GM12864 (cell line): Measurements from ENCODE around the gene CBX8.

ENCODE experiments used
- DNase-seq: peaks from one replicate; pipeline ENCODE4 v3.0.0-alpha.2; 2011; ENCODE audit warnings: low read depth
- H3K4me3 ChIP-seq: 2 replicates; pipeline ENCODE4 v1.5.1; 2011; ENCODE audit warnings: mild to moderate bottlenecking, low read depth, low read length, control low read depth
- TF ChIP-seq, protein P1 (sequence below): IDR thresholded peaks from 2 replicates; pipeline ENCODE4 v1.5.1; 2011; ENCODE audit warnings: low read depth, mild to moderate bottlenecking, moderate library complexity, low read length, control low read depth, inconsistent platforms; ENCODE audit errors: missing control alignments

The CBX8 gene

DNA sequence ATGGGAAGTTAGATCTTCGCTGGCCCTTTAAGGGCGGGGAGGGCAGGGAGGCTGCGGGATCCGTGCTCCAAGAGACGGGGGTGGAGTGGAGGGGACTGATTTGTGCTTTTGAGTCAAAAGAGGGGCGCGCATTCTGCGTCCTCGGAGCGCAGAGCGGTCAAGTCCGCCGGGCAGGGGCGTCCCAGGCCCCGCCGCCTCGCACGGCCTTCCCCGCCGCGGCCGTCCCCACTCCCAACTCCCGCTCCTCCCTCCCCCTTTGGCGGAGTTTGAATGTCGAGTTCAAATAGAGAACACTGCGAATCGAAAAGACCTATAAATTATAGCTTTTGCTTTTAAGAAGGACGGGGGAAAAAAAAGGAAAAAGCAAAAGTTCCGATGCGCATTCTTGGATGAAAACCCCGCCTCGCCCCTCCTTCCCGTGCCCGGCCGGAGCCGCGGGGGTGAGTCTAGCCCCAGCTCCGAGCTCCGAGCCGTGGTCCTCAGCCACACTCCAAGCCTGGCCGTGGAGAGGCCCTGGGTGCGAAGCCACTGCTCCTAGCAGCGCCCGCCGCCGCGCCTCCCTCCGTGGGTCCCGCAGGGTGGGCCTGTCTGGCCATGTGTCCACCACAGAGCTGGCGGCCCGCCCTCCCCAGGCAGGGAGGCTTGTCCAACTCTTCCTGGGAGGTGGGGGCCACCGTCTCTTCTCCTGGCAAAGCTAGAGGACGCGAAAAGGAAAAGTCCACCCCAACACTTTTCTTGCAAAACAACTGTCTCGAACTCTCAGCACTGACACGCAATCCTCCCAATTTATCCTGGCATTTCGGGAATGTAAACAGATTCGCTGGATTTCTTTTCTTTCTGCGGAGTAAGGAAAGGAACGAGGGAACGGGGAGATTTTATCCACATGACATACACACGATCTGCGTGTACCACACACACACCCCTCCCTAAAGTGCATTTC, 3.6 kb downstream of the CBX8 start:
- TF ChIP-seq, protein P1, sequence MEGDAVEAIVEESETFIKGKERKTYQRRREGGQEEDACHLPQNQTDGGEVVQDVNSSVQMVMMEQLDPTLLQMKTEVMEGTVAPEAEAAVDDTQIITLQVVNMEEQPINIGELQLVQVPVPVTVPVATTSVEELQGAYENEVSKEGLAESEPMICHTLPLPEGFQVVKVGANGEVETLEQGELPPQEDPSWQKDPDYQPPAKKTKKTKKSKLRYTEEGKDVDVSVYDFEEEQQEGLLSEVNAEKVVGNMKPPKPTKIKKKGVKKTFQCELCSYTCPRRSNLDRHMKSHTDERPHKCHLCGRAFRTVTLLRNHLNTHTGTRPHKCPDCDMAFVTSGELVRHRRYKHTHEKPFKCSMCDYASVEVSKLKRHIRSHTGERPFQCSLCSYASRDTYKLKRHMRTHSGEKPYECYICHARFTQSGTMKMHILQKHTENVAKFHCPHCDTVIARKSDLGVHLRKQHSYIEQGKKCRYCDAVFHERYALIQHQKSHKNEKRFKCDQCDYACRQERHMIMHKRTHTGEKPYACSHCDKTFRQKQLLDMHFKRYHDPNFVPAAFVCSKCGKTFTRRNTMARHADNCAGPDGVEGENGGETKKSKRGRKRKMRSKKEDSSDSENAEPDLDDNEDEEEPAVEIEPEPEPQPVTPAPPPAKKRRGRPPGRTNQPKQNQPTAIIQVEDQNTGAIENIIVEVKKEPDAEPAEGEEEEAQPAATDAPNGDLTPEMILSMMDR: no peak
- DNase-seq: no peak
- H3K4me3 ChIP-seq: no peak overlapping the region

DNA sequence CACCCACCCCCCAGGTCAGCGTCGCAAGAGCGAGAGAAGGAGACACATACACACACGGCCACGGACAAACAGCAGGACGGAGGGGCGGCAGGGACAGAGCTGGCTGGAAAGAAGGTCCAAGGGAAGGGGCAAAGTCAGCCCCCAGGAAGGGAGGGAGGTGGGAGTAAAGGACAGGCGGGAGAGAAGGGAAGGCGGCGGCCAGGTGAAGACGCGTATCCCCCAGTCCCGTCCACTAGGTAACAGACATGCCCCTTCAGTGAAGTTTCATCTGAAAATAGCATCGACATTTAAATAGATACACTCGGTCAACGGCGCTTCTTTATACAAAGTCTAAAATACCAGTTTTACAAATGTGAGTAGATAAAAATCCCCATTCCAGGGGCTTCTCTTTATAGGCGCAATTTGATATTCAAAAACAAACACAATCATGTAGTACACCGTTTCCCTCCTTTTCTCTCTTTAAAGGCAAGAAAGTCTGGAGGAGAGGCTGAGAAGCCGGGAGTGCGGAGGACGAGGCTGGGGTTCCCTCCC, 4.5 kb downstream of the CBX8 start:
- no peak overlapping the region for H3K4me3 ChIP-seq
- DNase-seq: no peak
- TF ChIP-seq, protein P1: no peak

DNA sequence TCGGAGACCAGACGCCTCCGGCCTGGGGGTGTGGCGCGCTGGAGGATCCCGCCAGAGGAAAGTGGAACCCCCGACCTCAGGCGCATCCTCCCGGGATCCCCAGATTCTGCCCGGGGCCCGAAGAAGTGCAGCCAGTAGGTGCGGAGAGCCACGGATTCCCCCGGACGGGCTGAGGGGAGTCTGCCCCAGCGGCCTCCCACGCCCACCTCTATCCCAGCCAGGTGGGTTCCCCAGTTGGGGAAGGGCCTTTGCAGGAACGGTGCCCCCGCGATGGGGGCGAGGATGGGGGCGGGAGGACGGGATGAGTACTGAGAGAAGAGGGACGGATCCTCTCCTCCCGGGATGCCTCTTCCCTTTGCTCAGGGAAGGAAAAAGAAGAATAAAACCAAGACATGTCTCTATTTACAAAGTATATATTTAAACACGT, 5.1 kb downstream of the CBX8 start:
- TF ChIP-seq, protein P1: no peak
- H3K4me3 ChIP-seq: no peak overlapping the region
- no peak for DNase-seq

DNA sequence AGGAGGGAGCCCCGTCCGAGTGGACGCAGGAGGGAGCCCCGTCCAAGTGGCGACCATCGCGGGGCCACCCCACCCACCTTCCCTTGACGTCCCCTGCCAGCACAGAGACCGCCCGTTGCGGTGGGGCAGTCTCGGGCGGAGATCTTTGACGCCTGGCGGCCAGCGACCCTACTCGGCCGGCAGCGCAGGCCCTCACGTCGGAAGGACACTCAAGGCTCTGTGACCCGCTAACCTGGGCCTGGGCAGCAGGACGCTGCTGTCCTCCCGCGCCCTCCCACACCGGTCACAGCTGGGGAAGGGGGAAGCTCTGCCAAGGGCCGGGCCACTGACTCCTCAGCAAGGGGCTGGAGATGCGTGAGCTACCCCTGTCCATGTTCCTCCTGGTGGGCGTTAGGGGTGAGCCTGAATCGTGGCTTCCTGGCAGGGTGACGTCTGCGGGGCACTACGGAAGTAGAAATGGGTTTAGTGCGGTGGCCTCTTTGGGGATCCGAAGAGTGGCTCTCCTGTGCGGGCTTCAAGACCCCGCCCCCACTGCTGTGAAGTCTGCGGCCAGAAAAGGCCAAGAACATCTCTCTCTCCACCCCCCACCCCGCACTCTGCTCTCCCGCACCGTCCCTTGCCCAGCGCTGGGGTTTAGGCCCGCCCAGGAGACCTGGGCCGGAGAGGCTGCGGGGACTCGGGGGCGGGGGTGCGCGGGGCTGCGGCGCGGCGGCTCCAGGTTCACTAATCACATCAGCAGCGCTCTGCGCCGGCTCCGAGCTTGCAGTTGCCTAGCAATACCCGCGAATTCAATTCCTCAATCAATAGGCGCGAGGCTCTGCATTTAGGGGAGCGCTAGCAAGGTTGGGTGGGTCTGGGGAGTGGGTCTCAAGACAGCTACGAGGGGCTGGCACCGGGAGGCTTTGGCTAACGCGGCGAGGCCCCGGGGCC, 5.8 kb downstream of the CBX8 start:
- no peak overlapping the region for H3K4me3 ChIP-seq
- DNase-seq: no peak
- TF ChIP-seq, protein P1: no peak

DNA sequence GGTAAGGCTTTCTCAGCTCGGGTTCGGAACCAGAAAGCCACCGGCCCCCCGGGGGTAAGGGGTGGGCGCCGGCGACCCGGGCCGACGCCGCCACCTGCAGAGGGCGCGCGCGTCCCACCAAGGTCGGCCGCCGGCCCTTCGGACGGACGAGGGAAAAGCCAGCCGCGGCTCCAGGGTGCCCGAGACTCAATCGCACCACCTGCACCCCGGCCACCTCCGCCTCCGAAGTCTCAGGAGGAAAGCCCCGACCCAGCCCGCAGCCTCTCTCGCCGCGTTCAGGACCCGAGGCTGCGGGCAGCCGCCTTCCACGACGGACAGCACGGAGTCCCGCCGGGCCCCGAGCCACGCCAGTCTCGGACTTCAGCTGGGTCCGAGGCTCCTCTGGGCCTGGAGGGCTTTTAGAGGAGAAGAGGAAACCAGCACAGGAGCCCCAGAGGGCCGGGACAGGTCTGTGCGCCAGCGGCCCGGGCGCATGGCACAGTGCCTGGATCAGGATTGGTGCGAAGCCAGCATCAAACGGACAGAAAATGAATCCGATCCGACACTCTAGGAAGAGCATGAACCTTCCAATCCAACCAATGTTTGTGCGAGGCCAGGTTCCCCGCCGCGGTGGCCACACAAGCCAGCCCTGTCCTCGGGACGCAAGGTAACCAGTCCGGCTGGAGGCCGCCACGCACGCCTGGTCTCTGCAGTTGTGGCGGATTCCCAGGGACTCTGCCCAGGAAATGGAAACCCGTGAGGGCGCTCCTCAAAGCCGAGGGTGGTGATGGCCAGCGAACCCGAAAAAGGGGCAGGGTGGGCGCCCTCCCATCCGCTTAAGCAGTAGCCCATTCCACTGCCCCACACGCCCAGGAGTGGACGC, 6.7 kb downstream of the CBX8 start:
- DNase-seq: no peak

More for the DNA sequence above, 6.7 kb downstream of the CBX8 start:
- H3K4me3 ChIP-seq: no peak overlapping the region
- TF ChIP-seq, protein P1: peak; percentile 56
